Mesothelial cell of epicardium (in vitro differentiated cells): ENCODE data around the gene EIF2B2. TPM values are rescaled to one million over a fixed set of nuclear protein-coding genes. Genes with fewer than 3 reads are reported as not detected.

Experiments used
- DNase-seq, 2 experiments: peaks; one replicate each; pipeline ENCODE4 v3.0.0; 2021; ENCODE audit warnings: low spot score in 2 of 2; ENCODE audit not compliant: unreplicated experiment in 2 of 2
- H3K27ac Mint-ChIP-seq: 2 replicates; pipeline ENCODE4 v1.8.0; 2021; ENCODE audit warnings: mixed read lengths
- H3K27me3 Mint-ChIP-seq: 2 replicates; pipeline ENCODE4 v1.8.0; 2021; ENCODE audit warnings: low read depth, mixed read lengths
- H3K36me3 Mint-ChIP-seq: 2 replicates; pipeline ENCODE4 v1.8.0; 2021; ENCODE audit warnings: mixed read lengths
- H3K4me1 Mint-ChIP-seq: 2 replicates; pipeline ENCODE4 v1.8.0; 2021; ENCODE audit warnings: mixed read lengths
- H3K4me3 Mint-ChIP-seq: 2 replicates; pipeline ENCODE4 v1.8.0; 2021; ENCODE audit warnings: mild to moderate bottlenecking, moderate library complexity, mixed read lengths
- H3K9me3 Mint-ChIP-seq: 2 replicates; pipeline ENCODE4 v1.8.0; 2021; ENCODE audit warnings: mixed read lengths
- total RNA-seq: library from RNA; stranded (reverse); gene quantifications from 3 replicates; pipeline ENCODE4 v1.2.1, GENCODE V29; 2021
- TF ChIP-seq, protein P1 (sequence below): fragments of 200-600 bp; sonication (generic); IDR thresholded peaks from one replicate; pipeline ENCODE4 v1.5.0; 2021; ENCODE audit warnings: antibody characterized with exemption; ENCODE audit not compliant: unreplicated experiment

Gene EIF2B2
- total RNA-seq, 1 donor from 2014 or later: 33.9 TPM

DNA sequence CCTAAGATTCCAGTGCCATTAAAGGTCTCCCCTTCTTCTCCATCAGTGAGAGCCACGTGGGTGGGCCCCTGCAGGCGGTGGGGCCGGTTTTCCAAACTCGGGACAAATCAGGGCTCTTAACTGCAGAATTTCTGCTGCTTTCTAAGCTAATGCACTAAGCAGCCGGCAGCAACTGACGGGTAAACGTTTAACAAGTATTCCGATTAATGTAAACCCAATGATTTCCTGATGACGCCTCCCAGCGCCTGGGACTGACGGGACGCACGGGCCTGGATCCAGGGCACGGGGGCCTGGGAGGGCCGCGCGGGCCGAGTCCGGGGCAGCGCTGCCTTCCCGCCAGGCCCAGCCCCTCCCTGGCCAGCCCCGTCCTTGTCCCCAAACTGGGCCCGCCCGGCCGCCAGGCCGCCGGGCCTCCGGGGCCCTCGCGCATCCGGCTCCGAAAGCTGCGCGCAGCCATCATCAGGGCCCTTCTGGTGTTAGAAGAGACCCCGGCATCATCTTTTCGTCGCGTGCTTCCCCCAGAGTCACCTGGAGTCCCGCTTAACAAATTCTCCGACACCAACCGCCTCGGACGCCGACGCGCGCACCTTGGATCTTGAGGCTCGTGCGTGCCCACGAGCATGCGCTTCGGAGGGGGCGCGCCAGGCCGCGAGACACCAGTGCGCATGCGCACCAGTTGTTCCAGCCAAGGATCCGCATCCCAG, 48.3 kb downstream of the EIF2B2 start, which contains the start of gene MLH3:
Gene MLH3 (minus strand): TSS at position 616 of the 704 bp plus-strand sequence. CDS start 1,812 bp downstream, outside the sequence.
- TF ChIP-seq, protein P1, sequence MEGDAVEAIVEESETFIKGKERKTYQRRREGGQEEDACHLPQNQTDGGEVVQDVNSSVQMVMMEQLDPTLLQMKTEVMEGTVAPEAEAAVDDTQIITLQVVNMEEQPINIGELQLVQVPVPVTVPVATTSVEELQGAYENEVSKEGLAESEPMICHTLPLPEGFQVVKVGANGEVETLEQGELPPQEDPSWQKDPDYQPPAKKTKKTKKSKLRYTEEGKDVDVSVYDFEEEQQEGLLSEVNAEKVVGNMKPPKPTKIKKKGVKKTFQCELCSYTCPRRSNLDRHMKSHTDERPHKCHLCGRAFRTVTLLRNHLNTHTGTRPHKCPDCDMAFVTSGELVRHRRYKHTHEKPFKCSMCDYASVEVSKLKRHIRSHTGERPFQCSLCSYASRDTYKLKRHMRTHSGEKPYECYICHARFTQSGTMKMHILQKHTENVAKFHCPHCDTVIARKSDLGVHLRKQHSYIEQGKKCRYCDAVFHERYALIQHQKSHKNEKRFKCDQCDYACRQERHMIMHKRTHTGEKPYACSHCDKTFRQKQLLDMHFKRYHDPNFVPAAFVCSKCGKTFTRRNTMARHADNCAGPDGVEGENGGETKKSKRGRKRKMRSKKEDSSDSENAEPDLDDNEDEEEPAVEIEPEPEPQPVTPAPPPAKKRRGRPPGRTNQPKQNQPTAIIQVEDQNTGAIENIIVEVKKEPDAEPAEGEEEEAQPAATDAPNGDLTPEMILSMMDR: no peak
- H3K4me3 Mint-ChIP-seq: peak within 1 kb of the TSS; percentile 91

DNA sequence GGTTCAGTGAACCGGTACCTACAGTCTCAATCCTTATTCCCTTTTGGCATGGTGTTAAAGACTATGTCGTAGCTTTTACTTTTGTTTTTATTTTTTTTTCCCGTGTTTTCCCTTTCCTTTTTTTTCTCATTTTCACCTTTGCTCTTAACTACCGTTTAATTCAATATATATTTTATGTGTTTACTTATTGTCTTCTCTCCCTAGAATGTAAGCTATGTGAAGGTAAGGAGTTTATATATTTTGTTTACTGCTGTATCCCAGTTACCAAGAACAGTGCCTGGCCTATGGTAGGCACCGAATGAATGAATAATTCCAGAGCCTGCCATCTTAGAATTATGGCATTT, 48.8 kb downstream of the EIF2B2 start:
- peaks cover 12% of the 10 kb centered on the region for H3K9me3 Mint-ChIP-seq
- no peaks in the 10 kb centered on the region for H3K27me3 Mint-ChIP-seq
- peak overlapping the region; percentile 97 for H3K27ac Mint-ChIP-seq
- peaks cover 30% of the 10 kb centered on the region for H3K36me3 Mint-ChIP-seq
- peak overlapping the region; percentile 91 for H3K4me3 Mint-ChIP-seq
- TF ChIP-seq, protein P1: no peak
- DNase-seq: no peak
- H3K4me1 Mint-ChIP-seq: peaks cover 26% of the 10 kb centered on the region

More for the DNA sequence above, 48.3 kb downstream of the EIF2B2 start, which contains the start of gene MLH3:
- no peaks in the 10 kb centered on the region for H3K27me3 Mint-ChIP-seq
- H3K27ac Mint-ChIP-seq: peak within 1 kb of the TSS; percentile 97
- DNase-seq: peak; percentile 74 to 86
- H3K4me1 Mint-ChIP-seq: peaks cover 28% of the 10 kb centered on the region
- H3K36me3 Mint-ChIP-seq: peaks cover 32% of the 10 kb centered on the region
- H3K9me3 Mint-ChIP-seq: peaks cover 12% of the 10 kb centered on the region

DNA sequence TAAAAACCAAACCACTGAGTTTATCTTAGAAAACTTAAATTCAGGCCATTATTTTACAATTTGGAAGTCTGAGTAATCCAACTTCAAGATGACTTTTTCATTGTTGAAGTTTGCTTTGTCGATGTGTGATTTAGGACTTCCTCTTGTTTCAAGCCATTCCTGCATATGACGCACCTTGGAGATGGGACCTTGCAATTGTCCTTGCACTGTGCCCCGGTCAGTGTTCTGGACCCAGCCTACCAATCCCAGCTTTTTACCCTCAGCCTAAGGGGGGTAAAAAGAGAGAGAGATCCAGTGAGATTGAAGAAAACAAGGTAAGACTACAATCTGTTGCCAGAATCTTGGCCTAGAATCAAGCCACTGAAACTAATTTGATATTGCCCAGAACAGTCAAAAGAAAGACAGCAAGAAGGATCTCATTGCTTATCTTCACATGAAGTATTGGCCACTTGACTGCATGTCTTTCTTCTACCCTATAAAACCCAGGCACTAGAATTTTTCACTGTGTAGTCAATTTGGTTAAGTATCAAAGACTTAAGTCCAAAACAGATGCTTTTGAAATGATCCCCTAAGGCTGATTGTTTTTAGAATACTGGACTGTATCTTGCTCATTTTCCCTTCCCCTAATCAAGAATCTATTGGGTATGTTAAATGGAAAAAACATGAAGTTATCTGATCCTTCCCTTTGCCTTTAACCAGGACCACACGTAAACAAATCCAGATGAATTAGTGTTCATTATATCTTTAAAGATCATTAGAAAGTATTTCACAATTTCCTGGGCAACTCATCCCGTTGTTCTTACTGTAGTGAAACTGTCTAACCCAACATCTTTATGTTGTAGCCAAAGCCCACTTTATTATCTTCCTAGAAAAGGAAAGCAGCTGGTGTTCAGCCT, 50.9 kb downstream of the EIF2B2 start:
- no peak for DNase-seq
- Mint-ChIP-seq H3K9me3 (no peaks in the 10 kb centered on the region), H3K27me3 (no peaks in the 10 kb centered on the region), H3K36me3 (peaks cover 20% of the 10 kb centered on the region), H3K4me3 (no peak overlapping the region), H3K27ac (peak overlapping the region; percentile 70), H3K4me1 (peaks cover 26% of the 10 kb centered on the region)
- TF ChIP-seq, protein P1: no peak

DNA sequence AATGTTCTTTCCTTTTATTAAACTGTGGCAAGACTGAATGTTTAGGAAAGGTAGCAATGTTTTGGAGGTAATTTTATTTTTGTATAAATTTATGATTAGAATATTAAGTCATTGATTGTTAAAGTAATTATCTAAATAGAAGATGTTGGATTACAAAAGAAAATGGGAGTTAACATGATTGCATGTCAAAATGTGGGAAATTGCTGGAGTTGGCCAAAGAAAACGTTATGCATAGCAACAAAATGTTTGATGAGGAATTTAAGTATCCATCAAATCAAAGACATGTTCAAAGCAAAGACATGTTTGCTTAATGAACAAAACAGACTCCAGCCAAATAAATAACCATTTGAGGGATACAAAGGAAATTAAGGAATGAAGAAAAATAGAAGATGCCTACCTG, 51.7 kb downstream of the EIF2B2 start:
- peaks cover 28% of the 10 kb centered on the region for H3K4me1 Mint-ChIP-seq
- H3K36me3 Mint-ChIP-seq: peaks cover 16% of the 10 kb centered on the region
- H3K4me3 Mint-ChIP-seq: no peak overlapping the region
- H3K27me3 Mint-ChIP-seq: no peaks in the 10 kb centered on the region
- DNase-seq: no peak
- H3K27ac Mint-ChIP-seq: peak overlapping the region; percentile 54
- TF ChIP-seq, protein P1: no peak
- H3K9me3 Mint-ChIP-seq: peaks cover 2% of the 10 kb centered on the region

DNA sequence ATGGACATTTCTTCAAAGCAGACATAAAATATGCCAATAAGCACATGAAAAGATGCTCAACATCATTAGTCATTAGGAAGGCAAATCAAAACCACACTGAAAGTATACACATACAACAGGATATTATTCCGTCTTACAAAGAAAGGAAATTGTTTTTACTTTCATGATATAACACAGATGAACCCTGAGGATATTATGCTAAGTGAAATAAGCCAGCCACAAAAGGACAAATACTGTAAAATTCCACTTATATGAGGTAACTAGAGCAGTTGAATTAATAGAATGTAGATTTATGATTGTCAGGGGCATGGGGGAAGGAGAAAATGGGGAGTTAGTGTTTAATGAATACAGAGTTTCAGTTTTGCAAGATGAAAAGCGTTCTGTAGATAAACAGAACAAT, 56.9 kb downstream of the EIF2B2 start:
- TF ChIP-seq, protein P1: no peak
- no peak for DNase-seq
- Mint-ChIP-seq H3K9me3 (peaks cover 7% of the 10 kb centered on the region), H3K4me3 (no peak overlapping the region), H3K4me1 (peaks cover 22% of the 10 kb centered on the region), H3K36me3 (peaks cover 24% of the 10 kb centered on the region), H3K27me3 (no peaks in the 10 kb centered on the region), H3K27ac (peak overlapping the region; percentile 21)
